Mesodermal cell (in vitro differentiated cells): ENCODE measurements around the gene COL9A1.
"Not testable (repeated sequence)": the region's sequence is repeated elsewhere in the genome, so short reads cannot be mapped to it uniquely, and the experiment has no call there.

ENCODE experiments used
- H3K27ac ChIP-seq: 2 replicates; pipeline ENCODE4 v1.7.0; 2013; ENCODE audit warnings: mild to moderate bottlenecking, low read depth, low read length, moderate library complexity; ENCODE audit not compliant: severe bottlenecking
- H3K36me3 ChIP-seq: 2 replicates; pipeline ENCODE4 v1.7.1; 2013; ENCODE audit warnings: mild to moderate bottlenecking, low read length, moderate library complexity; ENCODE audit not compliant: control insufficient read depth, insufficient read depth
- H3K4me1 ChIP-seq: one replicate; pipeline ENCODE4 v1.7.1; 2013; ENCODE audit warnings: mild to moderate bottlenecking, low read length; ENCODE audit not compliant: insufficient read depth, control insufficient read depth, poor library complexity, severe bottlenecking
- H3K4me3 ChIP-seq: 2 replicates; pipeline ENCODE4 v1.7.0; 2013; ENCODE audit warnings: low read length, control low read depth, mild to moderate bottlenecking; ENCODE audit not compliant: insufficient read depth, poor library complexity, severe bottlenecking; ENCODE audit errors: extremely low read depth
- H3K9me3 ChIP-seq: 2 replicates; pipeline ENCODE4 v1.7.1; 2013; ENCODE audit warnings: mild to moderate bottlenecking, low read length, moderate library complexity; ENCODE audit not compliant: control insufficient read depth
- WGBS, 2 experiments: methylation state at CpG; one replicate each; pipeline ENCODE4 v1.1.5; 2013; ENCODE audit warnings: missing lambda C conversion rate in 2 of 2; ENCODE audit not compliant: insufficient coverage in 2 of 2; 5-methylcytosine and 5-hydroxymethylcytosine counted together

Gene COL9A1

DNA sequence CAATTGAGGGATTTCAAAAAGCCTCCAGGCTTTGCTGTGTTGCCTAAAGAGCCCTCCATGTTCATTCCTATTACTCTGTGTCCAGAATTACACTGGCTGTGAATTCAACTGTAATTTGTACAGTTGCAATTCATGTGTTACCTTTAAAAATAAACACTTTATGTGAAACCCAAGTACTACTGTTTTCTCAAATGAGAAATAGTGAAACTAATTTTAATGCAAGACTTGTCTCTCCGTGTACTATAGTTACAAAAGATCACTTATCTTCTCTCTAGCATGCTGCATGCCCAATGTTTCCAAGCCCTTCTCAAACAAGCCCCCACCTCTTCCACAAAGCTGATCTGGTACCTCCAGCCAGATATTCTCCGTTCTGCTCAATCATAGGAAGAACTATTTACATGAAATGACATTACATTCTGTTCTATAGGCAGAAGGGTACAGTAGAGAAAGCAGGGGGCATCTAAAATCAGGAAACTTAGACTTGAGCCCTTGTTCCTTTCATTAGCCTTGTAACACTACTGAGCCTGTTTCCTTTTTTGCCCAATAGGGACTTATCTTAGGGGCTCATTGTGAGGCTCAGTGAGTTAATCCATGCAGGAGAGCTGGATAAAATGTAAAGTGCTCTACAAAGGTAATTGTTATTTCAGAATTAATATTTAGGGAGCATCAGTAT lies 12.3 kb upstream of the COL9A1 start:
- 80% methylated on average over 1 of the region's 2 CpGs; no CpG with 5 or more reads in 1 of the 2 experiments for WGBS, 2 experiments
- no peaks in the 10 kb centered on the region for H3K4me1 ChIP-seq
- H3K9me3 ChIP-seq = no peaks in the 10 kb centered on the region
- no peak overlapping the region for H3K4me3 ChIP-seq
- H3K36me3 ChIP-seq = no peaks in the 10 kb centered on the region
- H3K27ac ChIP-seq = no peak overlapping the region

DNA sequence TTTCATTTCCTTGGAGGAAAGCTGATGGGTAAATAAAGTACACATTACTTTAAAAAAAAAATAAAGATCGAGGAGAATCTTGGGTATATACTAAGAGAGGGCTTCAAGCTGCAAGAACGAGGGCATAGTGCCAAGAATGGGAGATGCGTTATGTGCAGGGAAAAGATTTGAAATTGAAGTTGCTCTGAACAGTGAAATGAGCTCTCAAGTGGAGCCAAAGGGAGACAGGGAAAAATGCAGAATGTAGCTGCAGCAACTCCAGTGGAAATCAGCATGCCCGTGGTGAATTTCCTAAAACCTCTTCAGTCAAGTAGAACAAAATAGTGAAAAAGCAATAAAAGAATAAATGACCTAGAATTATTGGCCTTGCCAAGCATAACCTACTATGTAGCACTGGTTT lies 11.4 kb upstream of the COL9A1 start:
- Histone ChIP-seq H3K9me3 (no peaks in the 10 kb centered on the region), H3K4me1 (no peaks in the 10 kb centered on the region), H3K4me3 (no peak overlapping the region), H3K27ac (no peak overlapping the region), H3K36me3 (no peaks in the 10 kb centered on the region)
- WGBS, 2 experiments = 88 to 100% methylated on average over 2 to 3 of the region's 4 CpGs

- 51 to 85% methylated on average over 3 of the region's 5 CpGs for WGBS, 2 experiments
Observed at GRCh38 chr6:70312165-70312745, 9.4 kb upstream of the COL9A1 start.

GRCh38 chr6:70310063-70310694 lies 7.3 kb upstream of the COL9A1 start:
- Histone ChIP-seq H3K9me3 (no peaks in the 10 kb centered on the region), H3K36me3 (no peaks in the 10 kb centered on the region), H3K4me1 (no peaks in the 10 kb centered on the region), H3K4me3 (no peak overlapping the region), H3K27ac (no peak overlapping the region)
- no CpG with 5 or more reads among the region's 4 CpGs for WGBS, 2 experiments

More at GRCh38 chr6:70312165-70312745, 9.4 kb upstream of the COL9A1 start:
- no peak overlapping the region for H3K27ac ChIP-seq
- H3K36me3 ChIP-seq = no peaks in the 10 kb centered on the region
- H3K4me3 ChIP-seq = no peak overlapping the region
- H3K9me3 ChIP-seq = no peaks in the 10 kb centered on the region
- H3K4me1 ChIP-seq = no peaks in the 10 kb centered on the region

DNA sequence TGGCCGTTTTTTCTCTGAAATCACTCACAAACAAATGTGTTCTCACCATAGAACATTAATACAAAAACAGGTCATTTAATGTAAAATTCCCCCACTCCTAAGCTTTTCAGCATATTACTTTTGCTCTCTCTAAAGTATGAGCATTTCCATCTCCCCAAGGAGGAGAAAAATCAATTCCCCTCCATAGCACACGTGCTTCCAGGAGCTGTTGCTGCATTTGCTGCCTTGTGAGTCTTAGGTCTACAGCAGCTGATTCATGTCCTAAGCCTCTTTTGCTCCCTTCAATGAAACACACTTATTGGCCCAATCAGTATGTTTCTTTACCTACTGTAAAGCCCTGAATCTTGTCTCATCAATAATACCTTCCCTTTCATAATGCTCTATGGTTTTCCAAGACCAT lies 6.4 kb upstream of the COL9A1 start:
- Histone ChIP-seq H3K4me3 (no peak overlapping the region), H3K36me3 (no peaks in the 10 kb centered on the region), H3K27ac (no peak overlapping the region), H3K9me3 (no peaks in the 10 kb centered on the region), H3K4me1 (no peaks in the 10 kb centered on the region)
- 63 to 74% methylated on average over 2 of the region's 2 CpGs for WGBS, 2 experiments

DNA sequence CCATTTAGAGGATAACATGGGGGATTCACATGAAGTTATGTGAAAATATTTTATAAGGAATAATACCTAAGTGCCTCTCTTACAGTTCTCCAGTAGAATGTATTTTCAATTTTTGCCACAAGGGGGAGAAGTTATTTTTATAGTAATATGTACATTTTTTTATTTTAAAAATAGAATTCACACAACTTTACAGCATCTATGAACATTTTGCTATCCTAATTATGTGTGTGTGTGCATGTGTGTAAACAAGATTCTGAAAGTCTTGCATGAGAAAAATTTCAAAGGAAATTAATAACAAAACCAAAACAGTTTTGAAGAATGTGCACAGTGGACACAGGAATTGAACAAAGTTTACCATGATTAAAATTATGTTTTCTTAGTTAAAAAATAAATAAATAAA lies 5.3 kb upstream of the COL9A1 start:
- H3K9me3 ChIP-seq = not testable (repeated sequence)

DNA sequence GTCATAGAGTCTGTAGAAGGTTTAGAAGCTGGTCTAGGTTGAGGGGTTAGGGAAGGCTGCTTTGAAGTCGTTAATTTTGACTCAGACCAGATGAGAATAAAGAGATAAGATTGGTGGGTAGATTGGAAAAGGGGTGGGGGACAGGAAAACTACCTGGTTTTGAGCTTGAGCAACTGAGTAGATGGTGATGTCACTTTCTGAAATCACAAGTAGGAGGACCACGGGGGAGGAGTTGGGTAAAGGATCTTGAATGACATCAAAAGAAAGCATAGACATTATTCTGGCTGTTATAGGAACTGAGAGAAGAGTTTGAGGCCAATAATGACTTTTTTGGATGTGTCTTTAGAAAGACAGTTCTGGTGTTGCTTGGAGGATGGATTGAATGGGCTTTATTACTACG lies 4.1 kb upstream of the COL9A1 start:
- WGBS, 2 experiments = 71 to 73% methylated on average over 2 of the region's 3 CpGs
- Histone ChIP-seq H3K4me1 (no peaks in the 10 kb centered on the region), H3K4me3 (no peak overlapping the region), H3K36me3 (no peaks in the 10 kb centered on the region), H3K27ac (no peak overlapping the region), H3K9me3 (no peaks in the 10 kb centered on the region)

More for the DNA sequence above, 5.3 kb upstream of the COL9A1 start:
- not testable (repeated sequence) for H3K27ac ChIP-seq, H3K36me3 ChIP-seq, H3K4me3 ChIP-seq, H3K4me1 ChIP-seq

GRCh38 chr6:70304616-70305015 lies 1.7 kb upstream of the COL9A1 start:
- no peaks in the 10 kb centered on the region for H3K9me3 ChIP-seq
- 90 to 100% methylated on average over 1 of the region's 1 CpG for WGBS, 2 experiments
- H3K4me3 ChIP-seq = no peak overlapping the region

DNA sequence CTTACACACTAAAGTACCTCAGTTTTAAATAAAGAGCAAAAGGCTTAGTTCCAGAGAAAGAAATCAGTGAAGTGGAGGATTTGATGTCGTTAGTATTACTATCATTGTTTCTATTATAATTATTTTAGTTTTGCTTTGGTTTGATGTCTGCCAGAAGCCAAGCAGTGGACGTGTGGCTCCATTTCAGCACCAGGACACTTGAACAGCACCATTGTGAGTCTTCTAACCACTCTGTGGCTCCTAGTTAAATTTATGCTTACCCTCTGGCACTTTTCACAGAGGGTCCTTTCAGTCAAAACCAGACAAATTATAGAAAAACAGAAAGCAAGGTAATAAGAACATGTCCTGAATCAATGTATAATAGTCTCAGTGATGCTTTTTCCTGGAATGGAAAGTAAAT lies 3.4 kb downstream of the COL9A1 start:
- no CpG with 5 or more reads among the region's 2 CpGs for WGBS, 2 experiments
- H3K36me3 ChIP-seq = no peaks in the 10 kb centered on the region
- no peak overlapping the region for H3K27ac ChIP-seq

More at GRCh38 chr6:70304616-70305015, 1.7 kb upstream of the COL9A1 start:
- Histone ChIP-seq H3K27ac (no peak overlapping the region), H3K36me3 (no peaks in the 10 kb centered on the region), H3K4me1 (no peaks in the 10 kb centered on the region)

DNA sequence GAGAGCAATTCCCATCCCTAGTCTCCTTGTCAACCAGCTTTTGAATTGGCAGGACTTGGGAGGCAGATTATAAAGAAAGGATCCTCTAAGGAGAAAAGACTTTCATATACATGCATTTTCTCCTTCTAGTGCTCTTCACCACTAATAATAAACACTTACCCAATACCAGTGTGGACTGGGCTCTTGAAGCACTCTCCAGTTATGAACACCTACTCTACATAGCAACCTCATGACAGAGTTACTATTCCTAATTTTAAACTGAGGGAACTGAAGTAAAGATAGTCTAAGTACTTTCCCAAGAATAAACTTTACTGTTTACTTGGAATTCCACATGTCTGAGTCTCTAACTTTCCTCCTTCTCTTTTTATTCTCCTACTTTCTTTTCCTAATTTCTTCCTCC lies 4.8 kb downstream of the COL9A1 start:
- Histone ChIP-seq H3K4me3 (no peak overlapping the region), H3K36me3 (no peaks in the 10 kb centered on the region), H3K27ac (no peak overlapping the region), H3K9me3 (no peaks in the 10 kb centered on the region), H3K4me1 (no peaks in the 10 kb centered on the region)

More for the DNA sequence above, 3.4 kb downstream of the COL9A1 start:
- Histone ChIP-seq H3K9me3 (no peaks in the 10 kb centered on the region), H3K4me1 (no peaks in the 10 kb centered on the region), H3K4me3 (no peak overlapping the region)

DNA sequence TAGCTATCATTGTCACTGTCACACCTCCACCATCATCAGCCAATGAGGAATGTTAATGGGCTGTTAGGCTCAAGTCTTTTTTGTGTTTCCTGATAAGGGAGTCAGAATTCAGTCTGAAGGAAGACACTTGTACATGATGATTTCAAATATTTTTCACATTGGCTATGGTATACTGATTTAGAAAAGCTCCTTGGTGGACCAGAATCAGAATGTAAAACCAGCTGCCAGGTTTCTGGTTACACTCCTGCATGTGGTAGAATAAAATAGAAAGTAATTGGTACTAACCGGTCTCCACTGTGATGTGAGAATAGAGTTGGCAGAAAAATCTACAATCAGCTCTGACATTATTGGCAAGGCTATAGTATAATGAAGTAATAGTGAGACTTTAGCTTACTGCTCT lies 10.7 kb downstream of the COL9A1 start:
- 100% methylated on average over 1 of the region's 1 CpG; no CpG with 5 or more reads in 1 of the 2 experiments for WGBS, 2 experiments
- Histone ChIP-seq H3K27ac (no peak overlapping the region), H3K4me3 (no peak overlapping the region), H3K4me1 (no peaks in the 10 kb centered on the region), H3K36me3 (no peaks in the 10 kb centered on the region), H3K9me3 (no peaks in the 10 kb centered on the region)
